OCI-LY1 (cell line): Measurements from ENCODE around the gene DUSP1.

Experiments
- EZH2 ChIP-seq: fragments of 200-600 bp; sonication (generic), shearing (Covaris generic); IDR thresholded peaks from 2 replicates; pipeline ENCODE4 v1.8.0; 2017; ENCODE audit warnings: borderline replicate concordance, mixed run types, mild to moderate bottlenecking, antibody characterized with exemption, low read length, moderate library complexity, mixed read lengths
- TF ChIP-seq, protein P1 (sequence below): fragments of 200-600 bp; sonication (generic), shearing (Covaris generic); IDR thresholded peaks from 2 replicates; pipeline ENCODE4 v1.5.1; 2017; ENCODE audit warnings: mild to moderate bottlenecking, antibody characterized with exemption, low read length, moderate library complexity, mixed read lengths

DNA sequence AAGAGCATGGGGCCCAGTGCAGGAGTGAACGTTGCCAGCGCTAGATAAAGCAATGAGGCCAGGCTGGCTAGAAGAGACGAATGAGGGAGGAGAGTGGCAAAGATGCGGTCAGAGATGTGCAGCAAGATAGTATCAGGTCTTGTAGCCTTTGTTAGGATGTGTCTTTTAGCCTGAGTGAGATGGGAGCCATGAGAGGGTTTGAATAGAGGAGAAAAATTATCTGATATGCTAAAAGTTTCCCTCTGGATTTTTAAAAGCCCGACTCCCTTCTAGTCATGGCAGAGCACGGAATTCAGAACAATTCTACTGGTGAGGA lies 12.2 kb downstream of the DUSP1 start:
- TF ChIP-seq, protein P1, sequence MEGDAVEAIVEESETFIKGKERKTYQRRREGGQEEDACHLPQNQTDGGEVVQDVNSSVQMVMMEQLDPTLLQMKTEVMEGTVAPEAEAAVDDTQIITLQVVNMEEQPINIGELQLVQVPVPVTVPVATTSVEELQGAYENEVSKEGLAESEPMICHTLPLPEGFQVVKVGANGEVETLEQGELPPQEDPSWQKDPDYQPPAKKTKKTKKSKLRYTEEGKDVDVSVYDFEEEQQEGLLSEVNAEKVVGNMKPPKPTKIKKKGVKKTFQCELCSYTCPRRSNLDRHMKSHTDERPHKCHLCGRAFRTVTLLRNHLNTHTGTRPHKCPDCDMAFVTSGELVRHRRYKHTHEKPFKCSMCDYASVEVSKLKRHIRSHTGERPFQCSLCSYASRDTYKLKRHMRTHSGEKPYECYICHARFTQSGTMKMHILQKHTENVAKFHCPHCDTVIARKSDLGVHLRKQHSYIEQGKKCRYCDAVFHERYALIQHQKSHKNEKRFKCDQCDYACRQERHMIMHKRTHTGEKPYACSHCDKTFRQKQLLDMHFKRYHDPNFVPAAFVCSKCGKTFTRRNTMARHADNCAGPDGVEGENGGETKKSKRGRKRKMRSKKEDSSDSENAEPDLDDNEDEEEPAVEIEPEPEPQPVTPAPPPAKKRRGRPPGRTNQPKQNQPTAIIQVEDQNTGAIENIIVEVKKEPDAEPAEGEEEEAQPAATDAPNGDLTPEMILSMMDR = no peak
- TF ChIP-seq EZH2 = no peak
